Spleen (tissue), 7 donors: Measurements from ENCODE around the gene WDR1.

Experiments used
- CTCF ChIP-seq, 11 experiments: fragments of 200-600 bp in 7 of 11; fragments of 450-650 bp in 4 of 11; sonication (generic) in 4 of 11; IDR thresholded peaks in 8 of 11; conservative IDR thresholded peaks in 3 of 11; 1 replicate in 7 of 11; 2 replicates in 4 of 11; pipeline versions ENCODE4 v1.4.0 to v1.8.0; 2016 to 2021; ENCODE audit warnings: antibody characterized with exemption in 11 of 11, inconsistent platforms in 4 of 11, mild to moderate bottlenecking in 1 of 11
- POLR2A ChIP-seq, 3 donors: fragments of 450-650 bp; IDR thresholded peaks; one replicate each; pipeline ENCODE4 v1.5.1; 2017; ENCODE audit warnings: antibody characterized with exemption in 3 of 3, mild to moderate bottlenecking in 1 of 3
- POLR2AphosphoS5 ChIP-seq, 3 donors: sonication (generic); formaldehyde crosslinking; IDR thresholded peaks; one replicate each; pipeline ENCODE4 v1.5.1; 2017; ENCODE audit warnings: antibody characterized with exemption in 3 of 3
- donor health status: DM: no; HTN: no; CAD: no; lungs with moderate emphysema.
- donor health status: DM: no; HTN: no; CAD: no.
- donor health status: DM: no; HTN: no; CAD: no.

GRCh38 chr4:10151182-10151581 is 34.6 kb upstream of the WDR1 start:
- TF ChIP-seq CTCF (IDR thresholded peaks at IDR 0.05 in 8 of 11, conservative IDR thresholded peaks at IDR 0.05 in 3 of 11) = no peak
- TF ChIP-seq POLR2A (IDR thresholded peaks at IDR 0.05) = no peak
- no peak for TF ChIP-seq POLR2AphosphoS5 (IDR thresholded peaks at IDR 0.05)
